ENCODE results near the gene NEU4. TPM values are rescaled to one million over a fixed set of nuclear protein-coding genes. Genes with fewer than 3 reads are reported as not detected.

Gene NEU4
- total RNA-seq, 2 donors from 2014 or later, result 1.2 TPM

- H3K9ac ChIP-seq (ENCODE audit: extremely low read depth, low read length, poor library complexity, severe bottlenecking), result no peak overlapping the region
- Mint-ChIP-seq H3K4me3 (peak overlapping the region; percentile 31), H3K9me3 (no peaks in the 10 kb centered on the region), H3K4me1 (peaks cover under 1% of the 10 kb centered on the region), H3K27ac (no peak overlapping the region), H3K36me3 (ENCODE audit: low read depth) (no peaks in the 10 kb centered on the region), H3K27me3 (ENCODE audit: insufficient read depth) (peaks cover 29% of the 10 kb centered on the region)
- no peaks in the 10 kb centered on the region for H3K36me3 ChIP-seq (ENCODE audit: control insufficient read depth, insufficient read depth, low read length)
- H3K4me1 ChIP-seq (ENCODE audit: control insufficient read depth, insufficient read depth, low read length), result no peaks in the 10 kb centered on the region
- H3K9me3 ChIP-seq (ENCODE audit: control insufficient read depth, low read length), result no peaks in the 10 kb centered on the region
- TF ChIP-seq CTCF (conservative IDR thresholded peaks at IDR 0.05), result no peak
- 86 to 89% methylated on average over 23 to 29 of the region's 29 CpGs for WGBS, 2 experiments (ENCODE audit: insufficient coverage in 1 of 2, insufficient read length in 1 of 2)
- H3K4me3 ChIP-seq (ENCODE audit: low read length), result no peak overlapping the region
- DNase-seq, result peak; percentile 61
- peaks cover 14% of the 10 kb centered on the region for H3K27me3 ChIP-seq (ENCODE audit: control insufficient read depth, insufficient read depth, low read length, poor library complexity, severe bottlenecking)
- H3K27ac ChIP-seq (ENCODE audit: low read depth, low read length), result no peak overlapping the region
These were observed 33.7 kb downstream of the NEU4 start for GRCh38 chr2:241842620-241843211.

- TF ChIP-seq CTCF (conservative IDR thresholded peaks at IDR 0.05), result no peak
- no peaks in the 10 kb centered on the region for H3K9me3 Mint-ChIP-seq
- WGBS, 2 experiments (ENCODE audit: insufficient coverage in 1 of 2, insufficient read length in 1 of 2), result 70 to 90% methylated on average over 17 to 48 of the region's 52 CpGs
- H3K36me3 ChIP-seq (ENCODE audit: control insufficient read depth, insufficient read depth, low read length), result no peaks in the 10 kb centered on the region
- H3K9me3 ChIP-seq (ENCODE audit: control insufficient read depth, low read length), result no peaks in the 10 kb centered on the region
- no peak overlapping the region for H3K27ac Mint-ChIP-seq
- no peaks in the 10 kb centered on the region for H3K36me3 Mint-ChIP-seq (ENCODE audit: low read depth)
- H3K4me3 Mint-ChIP-seq, result peak overlapping the region; percentile 31
- peaks cover 29% of the 10 kb centered on the region for H3K27me3 Mint-ChIP-seq (ENCODE audit: insufficient read depth)
- no peaks in the 10 kb centered on the region for H3K4me1 ChIP-seq (ENCODE audit: control insufficient read depth, insufficient read depth, low read length)
- H3K9ac ChIP-seq (ENCODE audit: extremely low read depth, low read length, poor library complexity, severe bottlenecking), result no peak overlapping the region
- no peak overlapping the region for H3K4me3 ChIP-seq (ENCODE audit: low read length)
- H3K27me3 ChIP-seq (ENCODE audit: control insufficient read depth, insufficient read depth, low read length, poor library complexity, severe bottlenecking), result peaks cover 14% of the 10 kb centered on the region
- peak; percentile 46 for DNase-seq
- no peaks in the 10 kb centered on the region for H3K4me1 Mint-ChIP-seq
- no peak overlapping the region for H3K27ac ChIP-seq (ENCODE audit: low read depth, low read length)
These were observed 34.5 kb downstream of the NEU4 start for GRCh38 chr2:241843321-241844065.

GRCh38 chr2:241844066-241844728 is 35.2 kb downstream of the NEU4 start:
- TF ChIP-seq CTCF (conservative IDR thresholded peaks at IDR 0.05), result peak; percentile 31
- H3K27me3 Mint-ChIP-seq (ENCODE audit: insufficient read depth), result peaks cover 32% of the 10 kb centered on the region
- no peaks in the 10 kb centered on the region for H3K36me3 Mint-ChIP-seq (ENCODE audit: low read depth)
- 2 to 17% methylated on average over 25 to 65 of the region's 65 CpGs for WGBS, 2 experiments (ENCODE audit: insufficient coverage in 1 of 2, insufficient read length in 1 of 2)
- no peaks in the 10 kb centered on the region for H3K4me1 Mint-ChIP-seq
- no peaks in the 10 kb centered on the region for H3K9me3 ChIP-seq (ENCODE audit: control insufficient read depth, low read length)
- H3K9me3 Mint-ChIP-seq, result no peaks in the 10 kb centered on the region
- H3K9ac ChIP-seq (ENCODE audit: extremely low read depth, low read length, poor library complexity, severe bottlenecking), result no peak overlapping the region
- peak overlapping the region; percentile 55 for H3K4me3 Mint-ChIP-seq
- no peaks in the 10 kb centered on the region for H3K36me3 ChIP-seq (ENCODE audit: control insufficient read depth, insufficient read depth, low read length)
- H3K27ac Mint-ChIP-seq, result no peak overlapping the region
- H3K4me1 ChIP-seq (ENCODE audit: control insufficient read depth, insufficient read depth, low read length), result no peaks in the 10 kb centered on the region
- H3K4me3 ChIP-seq (ENCODE audit: low read length), result peak overlapping the region; percentile 60
- peaks cover 14% of the 10 kb centered on the region for H3K27me3 ChIP-seq (ENCODE audit: control insufficient read depth, insufficient read depth, low read length, poor library complexity, severe bottlenecking)
- H3K27ac ChIP-seq (ENCODE audit: low read depth, low read length), result no peak overlapping the region
- peak; percentile 81 for DNase-seq

Measured in endodermal cell (in vitro differentiated cells).